K562 (cell line): Measurements from ENCODE around the gene TMEM270.

Source experiments
- BDP1 ChIP-seq: IDR thresholded peaks from 3 replicates; pipeline ENCODE4 v1.6.1; 2011; ENCODE audit not compliant: insufficient read length, insufficient read depth
- CEBPZ ChIP-seq: fragments of 150-350 bp; IDR thresholded peaks from 2 replicates; pipeline ENCODE4 v1.6.1; 2014; ENCODE audit warnings: low read depth, mild to moderate bottlenecking, low read length, borderline replicate concordance
- MAFF ChIP-seq: IDR thresholded peaks from 2 replicates; pipeline ENCODE4 v1.6.1; 2012; ENCODE audit warnings: low read length, improper control_type of control experiment
- NR1H2 ChIP-seq: sonication (generic); formaldehyde crosslinking; IDR thresholded peaks from 2 replicates; pipeline ENCODE4 v1.4.0; 2020; ENCODE audit warnings: mild to moderate bottlenecking, missing genetic modification reagents
- SETDB1 ChIP-seq: IDR thresholded peaks from one replicate; pipeline ENCODE4 v1.6.1; 2012; ENCODE audit warnings: low read length, control low read depth, inconsistent platforms
- SP2 ChIP-seq: IDR thresholded peaks from 2 replicates; pipeline ENCODE4 v1.6.1; 2011; ENCODE audit warnings: mild to moderate bottlenecking, low read depth, low read length, moderate library complexity; ENCODE audit not compliant: poor library complexity, severe bottlenecking; ENCODE audit errors: extremely low read depth
- USF2 ChIP-seq: sonication (generic); formaldehyde crosslinking; IDR thresholded peaks from 2 replicates; pipeline ENCODE4 v1.5.0; 2020; ENCODE audit warnings: missing genetic modification reagents
- ZNF592 ChIP-seq: fragments of 450-650 bp; IDR thresholded peaks from 2 replicates; pipeline ENCODE4 v1.6.1; 2017; ENCODE audit warnings: antibody characterized with exemption, mild to moderate bottlenecking

GRCh38 chr7:73840715-73841379 lies 20.1 kb upstream of the TMEM270 start:
- TF ChIP-seq USF2 (CRISPR knock-in tag) (no peak), MAFF (no peak), BDP1 (no peak), NR1H2 (CRISPR knock-in tag) (no peak), SETDB1 (no peak), SP2 (no peak), CEBPZ (no peak), ZNF592 (no peak)
